K562 (cell line): Measurements from ENCODE around the gene VEGFB. TPM values are rescaled to one million over a fixed set of nuclear protein-coding genes. Genes with fewer than 3 reads are reported as not detected.
A peak's percentile ranks its signal among the peaks of the same experiment; 100 is the strongest.

Experiments
- BACH1 ChIP-seq: fragments of 200-800 bp; sonication (Bioruptor generic); IDR thresholded peaks from 2 replicates; pipeline ENCODE4 v1.6.1; 2016; ENCODE audit warnings: missing genetic modification characterization, missing compliant biosample characterization
- EGR1 ChIP-seq: fragments of 450-650 bp; conservative IDR thresholded peaks from 2 replicates; pipeline ENCODE4 v1.6.1; 2017; ENCODE audit warnings: mild to moderate bottlenecking
- HIVEP1 ChIP-seq: fragments of 250-450 bp; sonication (Bioruptor Pico); IDR thresholded peaks from 2 replicates; pipeline ENCODE4 v1.4.0; 2020; ENCODE audit warnings: mild to moderate bottlenecking
- HNRNPL ChIP-seq: fragments of 200-400 bp; formaldehyde crosslinking; IDR thresholded peaks from 2 replicates; pipeline ENCODE4 v1.6.1; 2017; ENCODE audit warnings: low read depth, mild to moderate bottlenecking, low read length
- MCM3 ChIP-seq: fragments of 450-650 bp; IDR thresholded peaks from 2 replicates; pipeline ENCODE4 v1.6.1; 2016
- NEUROD1 ChIP-seq: fragments of 150-350 bp; IDR thresholded peaks from 2 replicates; pipeline ENCODE4 v1.6.1; 2014; ENCODE audit warnings: borderline replicate concordance, low read length, low read depth; ENCODE audit not compliant: partially characterized antibody
- OTX1 ChIP-seq: fragments of 450-650 bp; formaldehyde crosslinking; IDR thresholded peaks from 2 replicates; pipeline ENCODE4 v1.4.0; 2022; ENCODE audit warnings: mild to moderate bottlenecking
- PRMT5 ChIP-seq: sonication (generic); formaldehyde crosslinking; IDR thresholded peaks from 2 replicates; pipeline ENCODE4 v1.5.0; 2020; ENCODE audit warnings: missing genetic modification reagents
- RBM34 ChIP-seq: fragments of 200-400 bp; formaldehyde crosslinking; IDR thresholded peaks from 2 replicates; pipeline ENCODE4 v1.6.1; 2018; ENCODE audit warnings: low read length, borderline replicate concordance; ENCODE audit not compliant: insufficient read depth
- ZFP30 ChIP-seq: fragments of 250-450 bp; sonication (Bioruptor Pico); IDR thresholded peaks from 2 replicates; pipeline ENCODE4 v1.8.0; 2022; ENCODE audit warnings: moderate library complexity, mild to moderate bottlenecking, inconsistent platforms, borderline replicate concordance
- ZNF253 ChIP-seq: fragments of 250-450 bp; sonication (Bioruptor Pico); conservative IDR thresholded peaks from 2 replicates; pipeline ENCODE4 v1.6.1; 2021; ENCODE audit warnings: mild to moderate bottlenecking
- ZNF584 ChIP-seq: fragments of 200-800 bp; sonication (Bioruptor generic); IDR thresholded peaks from 2 replicates; pipeline ENCODE4 v1.6.1; 2016; ENCODE audit warnings: low read depth, mild to moderate bottlenecking, missing genetic modification characterization, missing compliant biosample characterization
- polyA plus RNA-seq, 8 experiments: library from polyadenylated mRNA; depleted of rRNA in 4 of 8; stranded (reverse) in 5 of 8; unstranded in 3 of 8; fragments of >200 nt; fragmentation: Nextera tagmentation in 2 of 8; fragmentation: Illumina TruSeq in 1 of 8; extraction: Ambion mirVana in 2 of 8; extraction: Trizol in 1 of 8; gene quantifications; 2 replicates each; pipeline versions ENCODE4 v1.2.1 to v1.2.3, GENCODE V29; 2011 to 2014; ENCODE audit warnings: inconsistent platforms in 1 of 8, missing spikeins in 1 of 8
- total RNA-seq, 7 experiments: library from RNA; depleted of rRNA in 6 of 7; stranded (reverse); fragments of >200 nt in 6 of 7; fragmentation: Illumina TruSeq in 2 of 7; extraction: Trizol in 2 of 7; gene quantifications; 2 replicates each; pipeline versions ENCODE4 v1.2.1 to v1.2.3, GENCODE V29; 2011 to 2021; ENCODE audit warnings: low replicate concordance in 1 of 7
- TF ChIP-seq, protein P1 (sequence below): fragments of 450-650 bp; IDR thresholded peaks from 2 replicates; pipeline ENCODE4 v1.6.1; 2016; ENCODE audit warnings: mild to moderate bottlenecking, moderate library complexity
- TF ChIP-seq, protein P2 (sequence below), 2 experiments: IDR thresholded peaks; 2 replicates each; pipeline ENCODE4 v1.6.1; 2012; ENCODE audit warnings: improper control_type of control experiment in 2 of 2, low read depth in 2 of 2, low read length in 2 of 2, borderline replicate concordance in 1 of 2
- TF ChIP-seq, protein P3 (sequence below): sonication (generic); formaldehyde crosslinking; IDR thresholded peaks from 2 replicates; pipeline ENCODE4 v1.8.0; 2022; ENCODE audit warnings: mild to moderate bottlenecking, missing genetic modification reagents

The VEGFB gene
- total and polyA plus RNA-seq, 9 of the 15 experiments (the other 6 are each of a cell fraction or from before 2014, with no cell fraction given) = 11.0 to 83.4 (median 25.7) TPM

DNA sequence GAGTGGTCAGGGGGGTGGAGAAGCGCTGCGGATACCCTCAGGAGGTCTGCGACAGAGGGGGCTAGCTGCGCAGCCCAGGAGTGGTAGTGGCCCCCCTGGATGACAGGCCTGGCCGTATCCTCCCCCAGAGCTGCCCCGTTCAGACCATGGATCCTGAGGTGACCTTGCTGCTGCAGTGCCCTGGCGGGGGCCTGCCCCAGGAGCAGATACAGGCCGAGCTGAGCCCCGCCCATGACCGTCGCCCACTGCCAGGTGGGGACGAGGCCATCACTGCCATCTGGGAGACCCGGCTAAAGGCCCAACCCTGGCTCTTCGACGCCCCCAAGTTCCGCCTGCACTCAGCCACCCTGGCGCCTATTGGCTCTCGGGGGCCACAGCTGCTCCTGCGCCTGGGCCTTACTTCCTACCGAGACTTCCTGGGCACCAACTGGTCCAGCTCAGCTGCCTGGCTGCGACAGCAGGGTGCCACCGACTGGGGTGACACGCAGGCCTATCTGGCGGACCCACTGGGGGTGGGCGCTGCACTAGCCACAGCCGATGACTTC lies 7.8 kb upstream of the VEGFB start (continued):
- no peak for TF ChIP-seq ZNF584 (CRISPR knock-in tag)
- no peak for TF ChIP-seq RBM34
- TF ChIP-seq, protein P1, sequence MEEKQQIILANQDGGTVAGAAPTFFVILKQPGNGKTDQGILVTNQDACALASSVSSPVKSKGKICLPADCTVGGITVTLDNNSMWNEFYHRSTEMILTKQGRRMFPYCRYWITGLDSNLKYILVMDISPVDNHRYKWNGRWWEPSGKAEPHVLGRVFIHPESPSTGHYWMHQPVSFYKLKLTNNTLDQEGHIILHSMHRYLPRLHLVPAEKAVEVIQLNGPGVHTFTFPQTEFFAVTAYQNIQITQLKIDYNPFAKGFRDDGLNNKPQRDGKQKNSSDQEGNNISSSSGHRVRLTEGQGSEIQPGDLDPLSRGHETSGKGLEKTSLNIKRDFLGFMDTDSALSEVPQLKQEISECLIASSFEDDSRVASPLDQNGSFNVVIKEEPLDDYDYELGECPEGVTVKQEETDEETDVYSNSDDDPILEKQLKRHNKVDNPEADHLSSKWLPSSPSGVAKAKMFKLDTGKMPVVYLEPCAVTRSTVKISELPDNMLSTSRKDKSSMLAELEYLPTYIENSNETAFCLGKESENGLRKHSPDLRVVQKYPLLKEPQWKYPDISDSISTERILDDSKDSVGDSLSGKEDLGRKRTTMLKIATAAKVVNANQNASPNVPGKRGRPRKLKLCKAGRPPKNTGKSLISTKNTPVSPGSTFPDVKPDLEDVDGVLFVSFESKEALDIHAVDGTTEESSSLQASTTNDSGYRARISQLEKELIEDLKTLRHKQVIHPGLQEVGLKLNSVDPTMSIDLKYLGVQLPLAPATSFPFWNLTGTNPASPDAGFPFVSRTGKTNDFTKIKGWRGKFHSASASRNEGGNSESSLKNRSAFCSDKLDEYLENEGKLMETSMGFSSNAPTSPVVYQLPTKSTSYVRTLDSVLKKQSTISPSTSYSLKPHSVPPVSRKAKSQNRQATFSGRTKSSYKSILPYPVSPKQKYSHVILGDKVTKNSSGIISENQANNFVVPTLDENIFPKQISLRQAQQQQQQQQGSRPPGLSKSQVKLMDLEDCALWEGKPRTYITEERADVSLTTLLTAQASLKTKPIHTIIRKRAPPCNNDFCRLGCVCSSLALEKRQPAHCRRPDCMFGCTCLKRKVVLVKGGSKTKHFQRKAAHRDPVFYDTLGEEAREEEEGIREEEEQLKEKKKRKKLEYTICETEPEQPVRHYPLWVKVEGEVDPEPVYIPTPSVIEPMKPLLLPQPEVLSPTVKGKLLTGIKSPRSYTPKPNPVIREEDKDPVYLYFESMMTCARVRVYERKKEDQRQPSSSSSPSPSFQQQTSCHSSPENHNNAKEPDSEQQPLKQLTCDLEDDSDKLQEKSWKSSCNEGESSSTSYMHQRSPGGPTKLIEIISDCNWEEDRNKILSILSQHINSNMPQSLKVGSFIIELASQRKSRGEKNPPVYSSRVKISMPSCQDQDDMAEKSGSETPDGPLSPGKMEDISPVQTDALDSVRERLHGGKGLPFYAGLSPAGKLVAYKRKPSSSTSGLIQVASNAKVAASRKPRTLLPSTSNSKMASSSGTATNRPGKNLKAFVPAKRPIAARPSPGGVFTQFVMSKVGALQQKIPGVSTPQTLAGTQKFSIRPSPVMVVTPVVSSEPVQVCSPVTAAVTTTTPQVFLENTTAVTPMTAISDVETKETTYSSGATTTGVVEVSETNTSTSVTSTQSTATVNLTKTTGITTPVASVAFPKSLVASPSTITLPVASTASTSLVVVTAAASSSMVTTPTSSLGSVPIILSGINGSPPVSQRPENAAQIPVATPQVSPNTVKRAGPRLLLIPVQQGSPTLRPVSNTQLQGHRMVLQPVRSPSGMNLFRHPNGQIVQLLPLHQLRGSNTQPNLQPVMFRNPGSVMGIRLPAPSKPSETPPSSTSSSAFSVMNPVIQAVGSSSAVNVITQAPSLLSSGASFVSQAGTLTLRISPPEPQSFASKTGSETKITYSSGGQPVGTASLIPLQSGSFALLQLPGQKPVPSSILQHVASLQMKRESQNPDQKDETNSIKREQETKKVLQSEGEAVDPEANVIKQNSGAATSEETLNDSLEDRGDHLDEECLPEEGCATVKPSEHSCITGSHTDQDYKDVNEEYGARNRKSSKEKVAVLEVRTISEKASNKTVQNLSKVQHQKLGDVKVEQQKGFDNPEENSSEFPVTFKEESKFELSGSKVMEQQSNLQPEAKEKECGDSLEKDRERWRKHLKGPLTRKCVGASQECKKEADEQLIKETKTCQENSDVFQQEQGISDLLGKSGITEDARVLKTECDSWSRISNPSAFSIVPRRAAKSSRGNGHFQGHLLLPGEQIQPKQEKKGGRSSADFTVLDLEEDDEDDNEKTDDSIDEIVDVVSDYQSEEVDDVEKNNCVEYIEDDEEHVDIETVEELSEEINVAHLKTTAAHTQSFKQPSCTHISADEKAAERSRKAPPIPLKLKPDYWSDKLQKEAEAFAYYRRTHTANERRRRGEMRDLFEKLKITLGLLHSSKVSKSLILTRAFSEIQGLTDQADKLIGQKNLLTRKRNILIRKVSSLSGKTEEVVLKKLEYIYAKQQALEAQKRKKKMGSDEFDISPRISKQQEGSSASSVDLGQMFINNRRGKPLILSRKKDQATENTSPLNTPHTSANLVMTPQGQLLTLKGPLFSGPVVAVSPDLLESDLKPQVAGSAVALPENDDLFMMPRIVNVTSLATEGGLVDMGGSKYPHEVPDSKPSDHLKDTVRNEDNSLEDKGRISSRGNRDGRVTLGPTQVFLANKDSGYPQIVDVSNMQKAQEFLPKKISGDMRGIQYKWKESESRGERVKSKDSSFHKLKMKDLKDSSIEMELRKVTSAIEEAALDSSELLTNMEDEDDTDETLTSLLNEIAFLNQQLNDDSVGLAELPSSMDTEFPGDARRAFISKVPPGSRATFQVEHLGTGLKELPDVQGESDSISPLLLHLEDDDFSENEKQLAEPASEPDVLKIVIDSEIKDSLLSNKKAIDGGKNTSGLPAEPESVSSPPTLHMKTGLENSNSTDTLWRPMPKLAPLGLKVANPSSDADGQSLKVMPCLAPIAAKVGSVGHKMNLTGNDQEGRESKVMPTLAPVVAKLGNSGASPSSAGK = no peak
- TF ChIP-seq, protein P2, sequence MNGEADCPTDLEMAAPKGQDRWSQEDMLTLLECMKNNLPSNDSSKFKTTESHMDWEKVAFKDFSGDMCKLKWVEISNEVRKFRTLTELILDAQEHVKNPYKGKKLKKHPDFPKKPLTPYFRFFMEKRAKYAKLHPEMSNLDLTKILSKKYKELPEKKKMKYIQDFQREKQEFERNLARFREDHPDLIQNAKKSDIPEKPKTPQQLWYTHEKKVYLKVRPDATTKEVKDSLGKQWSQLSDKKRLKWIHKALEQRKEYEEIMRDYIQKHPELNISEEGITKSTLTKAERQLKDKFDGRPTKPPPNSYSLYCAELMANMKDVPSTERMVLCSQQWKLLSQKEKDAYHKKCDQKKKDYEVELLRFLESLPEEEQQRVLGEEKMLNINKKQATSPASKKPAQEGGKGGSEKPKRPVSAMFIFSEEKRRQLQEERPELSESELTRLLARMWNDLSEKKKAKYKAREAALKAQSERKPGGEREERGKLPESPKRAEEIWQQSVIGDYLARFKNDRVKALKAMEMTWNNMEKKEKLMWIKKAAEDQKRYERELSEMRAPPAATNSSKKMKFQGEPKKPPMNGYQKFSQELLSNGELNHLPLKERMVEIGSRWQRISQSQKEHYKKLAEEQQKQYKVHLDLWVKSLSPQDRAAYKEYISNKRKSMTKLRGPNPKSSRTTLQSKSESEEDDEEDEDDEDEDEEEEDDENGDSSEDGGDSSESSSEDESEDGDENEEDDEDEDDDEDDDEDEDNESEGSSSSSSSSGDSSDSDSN (IDR thresholded peaks at IDR 0.05; ENCODE audit: borderline replicate concordance in 1 of 2, low read depth in 2 of 2, low read length in 2 of 2) = no peak
- no peak for TF ChIP-seq OTX1 (CRISPR knock-in tag)
- TF ChIP-seq, protein P3, sequence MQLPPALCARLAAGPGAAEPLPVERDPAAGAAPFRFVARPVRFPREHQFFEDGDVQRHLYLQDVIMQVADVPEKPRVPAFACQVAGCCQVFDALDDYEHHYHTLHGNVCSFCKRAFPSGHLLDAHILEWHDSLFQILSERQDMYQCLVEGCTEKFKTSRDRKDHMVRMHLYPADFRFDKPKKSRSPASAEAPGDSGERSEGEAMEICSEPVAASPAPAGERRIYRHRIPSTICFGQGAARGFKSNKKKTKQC (CRISPR knock-in tag) = peak; percentile 42; the same call in 1 of the 2 replicates
- no peak for TF ChIP-seq PRMT5
- TF ChIP-seq HNRNPL = 0 out of 2 replicates have a peak, but pooled peaks have one; percentile 55
- no peak for TF ChIP-seq NEUROD1
- no peak for TF ChIP-seq BACH1
- TF ChIP-seq HIVEP1 (CRISPR knock-in tag) = no peak
- peak; percentile 28; the same call in 1 of the 2 replicates for TF ChIP-seq EGR1
- TF ChIP-seq MCM3 = no peak
- no peak for TF ChIP-seq ZNF253 (CRISPR knock-in tag)
- TF ChIP-seq ZFP30 (CRISPR knock-in tag) = no peak
